ENCODE measurements around the gene ADGRB2.

The ADGRB2 gene

GRCh38 chr1:31769720-31770390, 5.7 kb upstream of the ADGRB2 start:
- Histone ChIP-seq H3K27me3 (ENCODE audit: control insufficient read depth, insufficient read depth, low read length) (peaks cover 9% of the 10 kb centered on the region), H3K79me2 (no peaks in the 10 kb centered on the region), H3K36me3 (ENCODE audit: control insufficient read depth, insufficient read depth, low read length) (no peaks in the 10 kb centered on the region), H3K9ac (no peak overlapping the region), H3K27ac (no peak overlapping the region), H3K4me1 (peaks cover 4% of the 10 kb centered on the region), H3K9me3 (ENCODE audit: control insufficient read depth, low read length) (no peaks in the 10 kb centered on the region), H2AFZ (no peak overlapping the region), H3K4me3 (ENCODE audit: low read depth, low read length) (no peak overlapping the region), H3K4me2 (ENCODE audit: low read length) (no peak overlapping the region)
- TF ChIP-seq CTCF (IDR thresholded peaks at IDR 0.05): no peak

GRCh38 chr1:31768939-31769704, 5.0 kb upstream of the ADGRB2 start:
- TF ChIP-seq CTCF (IDR thresholded peaks at IDR 0.05): no peak
- Histone ChIP-seq H3K36me3 (ENCODE audit: control insufficient read depth, insufficient read depth, low read length) (no peaks in the 10 kb centered on the region), H3K27me3 (ENCODE audit: control insufficient read depth, insufficient read depth, low read length) (peaks cover 9% of the 10 kb centered on the region), H3K9ac (no peak overlapping the region), H3K27ac (no peak overlapping the region), H3K4me2 (ENCODE audit: low read length) (no peak overlapping the region), H3K4me1 (peaks cover 4% of the 10 kb centered on the region), H3K4me3 (ENCODE audit: low read depth, low read length) (no peak overlapping the region), H3K9me3 (ENCODE audit: control insufficient read depth, low read length) (no peaks in the 10 kb centered on the region), H2AFZ (no peak overlapping the region), H3K79me2 (no peaks in the 10 kb centered on the region)

GRCh38 chr1:31768407-31768907, 4.3 kb upstream of the ADGRB2 start:
- no peaks in the 10 kb centered on the region for H3K9me3 ChIP-seq (ENCODE audit: control insufficient read depth, low read length)
- H3K79me2 ChIP-seq: no peaks in the 10 kb centered on the region
- no peak for TF ChIP-seq CTCF (IDR thresholded peaks at IDR 0.05)
- H3K4me2 ChIP-seq (ENCODE audit: low read length): no peak overlapping the region
- H3K27ac ChIP-seq: no peak overlapping the region
- peaks cover 9% of the 10 kb centered on the region for H3K27me3 ChIP-seq (ENCODE audit: control insufficient read depth, insufficient read depth, low read length)
- peaks cover 4% of the 10 kb centered on the region for H3K4me1 ChIP-seq
- no peak overlapping the region for H2AFZ ChIP-seq
- H3K4me3 ChIP-seq (ENCODE audit: low read depth, low read length): no peak overlapping the region
- H3K36me3 ChIP-seq (ENCODE audit: control insufficient read depth, insufficient read depth, low read length): no peaks in the 10 kb centered on the region
- H3K9ac ChIP-seq: no peak overlapping the region

- Histone ChIP-seq H3K27ac (no peak overlapping the region), H3K27me3 (ENCODE audit: control insufficient read depth, insufficient read depth, low read length) (no peaks in the 10 kb centered on the region), H3K9ac (no peak overlapping the region), H2AFZ (no peak overlapping the region), H3K36me3 (ENCODE audit: control insufficient read depth, insufficient read depth, low read length) (no peaks in the 10 kb centered on the region), H3K79me2 (no peaks in the 10 kb centered on the region), H3K4me3 (ENCODE audit: low read depth, low read length) (no peak overlapping the region), H3K9me3 (ENCODE audit: control insufficient read depth, low read length) (no peaks in the 10 kb centered on the region), H3K4me2 (ENCODE audit: low read length) (no peak overlapping the region), H3K4me1 (peaks cover 5% of the 10 kb centered on the region)
- no peak for TF ChIP-seq CTCF (IDR thresholded peaks at IDR 0.05)
These were observed 3.1 kb upstream of the ADGRB2 start for GRCh38 chr1:31767225-31767624.

Data from parathyroid adenoma (tissue), 2 donors.